HepG2 (cell line): ENCODE results near the gene DPM2. TPM values are rescaled to one million over a fixed set of nuclear protein-coding genes. Genes with fewer than 3 reads are reported as not detected.

Source experiments
- ELF3 ChIP-seq: IDR thresholded peaks from 2 replicates; pipeline ENCODE4 v1.6.1; 2016; ENCODE audit warnings: missing genetic modification reagents, missing compliant biosample characterization
- GATAD2A ChIP-seq: IDR thresholded peaks from 2 replicates; pipeline ENCODE4 v1.6.1; 2016
- KAT7 ChIP-seq: IDR thresholded peaks from 2 replicates; pipeline ENCODE4 v1.6.1; 2018; ENCODE audit warnings: borderline replicate concordance, missing compliant biosample characterization
- MBD4 ChIP-seq: IDR thresholded peaks from 2 replicates; pipeline ENCODE4 v1.6.1; 2012; ENCODE audit warnings: low read length, inconsistent platforms, borderline replicate concordance
- MEF2D ChIP-seq: sonication (generic); formaldehyde crosslinking; IDR thresholded peaks from 2 replicates; pipeline ENCODE4 v1.5.1; 2020; ENCODE audit warnings: mild to moderate bottlenecking, missing genetic modification reagents
- PHF8 ChIP-seq: sonication (generic); formaldehyde crosslinking; IDR thresholded peaks from 2 replicates; pipeline ENCODE4 v1.5.0; 2020; ENCODE audit warnings: missing genetic modification reagents
- SALL2 ChIP-seq: sonication (generic); formaldehyde crosslinking; IDR thresholded peaks from 2 replicates; pipeline ENCODE4 v1.8.1; 2023; ENCODE audit warnings: mild to moderate bottlenecking, missing genetic modification reagents, inconsistent platforms
- SMC3 ChIP-seq: IDR thresholded peaks from 2 replicates; pipeline ENCODE4 v1.6.1; 2011; ENCODE audit warnings: low read length, improper control_type of control experiment
- SOX13 ChIP-seq, 3 experiments: fragments of 450-650 bp in 1 of 3; sonication (generic) in 1 of 3; formaldehyde crosslinking in 1 of 3; IDR thresholded peaks in 2 of 3; conservative IDR thresholded peaks in 1 of 3; 2 replicates each; pipeline versions ENCODE4 v1.5.0 to v1.6.1; 2016 to 2020; ENCODE audit warnings: antibody characterized with exemption in 1 of 3, mild to moderate bottlenecking in 1 of 3, missing compliant biosample characterization in 1 of 3, missing genetic modification reagents in 1 of 3, moderate library complexity in 1 of 3
- ZNF256 ChIP-seq: sonication (generic); formaldehyde crosslinking; conservative IDR thresholded peaks from 2 replicates; pipeline ENCODE4 v1.4.0; 2020; ENCODE audit warnings: missing genetic modification reagents
- ZNF670 ChIP-seq: sonication (generic); formaldehyde crosslinking; IDR thresholded peaks from 2 replicates; pipeline ENCODE4 v1.8.0; 2022; ENCODE audit warnings: mild to moderate bottlenecking, missing genetic modification reagents, borderline replicate concordance
- ZNF788 ChIP-seq: sonication (generic); formaldehyde crosslinking; IDR thresholded peaks from 2 replicates; pipeline ENCODE4 v1.5.0; 2020; ENCODE audit warnings: mild to moderate bottlenecking, missing genetic modification reagents, borderline replicate concordance
- polyA plus RNA-seq, 8 experiments: library from polyadenylated mRNA; depleted of rRNA in 3 of 8; stranded (reverse) in 7 of 8; unstranded in 1 of 8; fragments of >200 nt; fragmentation: Illumina TruSeq in 4 of 8; extraction: Trizol in 4 of 8; gene quantifications; 2 replicates each; pipeline versions ENCODE4 v1.2.1 to v1.2.3, GENCODE V29; 2011 to 2016; ENCODE audit warnings: low read depth in 4 of 8, missing spikeins in 1 of 8, mixed read lengths in 1 of 8; ENCODE audit not compliant: insufficient read depth in 1 of 8
- total RNA-seq, 5 experiments: library from RNA; depleted of rRNA; stranded (reverse); fragments of >200 nt; fragmentation: Illumina TruSeq; extraction: Trizol; gene quantifications; 2 replicates each; pipeline ENCODE4 v1.2.3, GENCODE V29; 2016; ENCODE audit warnings: low read depth in 1 of 5
- TF ChIP-seq, protein P1 (sequence below): sonication (generic); formaldehyde crosslinking; IDR thresholded peaks from 2 replicates; pipeline ENCODE4 v1.5.1; 2020; ENCODE audit warnings: mild to moderate bottlenecking, missing genetic modification reagents, borderline replicate concordance
- TF ChIP-seq, protein P2 (sequence below): sonication (generic); formaldehyde crosslinking; IDR thresholded peaks from 2 replicates; pipeline ENCODE4 v1.5.0; 2020; ENCODE audit warnings: missing genetic modification reagents
- TF ChIP-seq, protein P3 (sequence below), 2 experiments: IDR thresholded peaks; 2 replicates each; pipeline ENCODE4 v1.6.1; 2011 to 2012; ENCODE audit warnings: low read length in 2 of 2, borderline replicate concordance in 1 of 2, low read depth in 1 of 2, mild to moderate bottlenecking in 1 of 2, moderate library complexity in 1 of 2
- TF ChIP-seq, protein P4 (sequence below): sonication (generic); formaldehyde crosslinking; IDR thresholded peaks from 2 replicates; pipeline ENCODE4 v1.8.0; 2022; ENCODE audit warnings: low read depth, missing genetic modification reagents

Gene DPM2
- total and polyA plus RNA-seq, 2 of the 13 experiments (the other 11 are each of a cell fraction or from before 2014, with no cell fraction given), result 24.8 to 35.3 TPM

DNA sequence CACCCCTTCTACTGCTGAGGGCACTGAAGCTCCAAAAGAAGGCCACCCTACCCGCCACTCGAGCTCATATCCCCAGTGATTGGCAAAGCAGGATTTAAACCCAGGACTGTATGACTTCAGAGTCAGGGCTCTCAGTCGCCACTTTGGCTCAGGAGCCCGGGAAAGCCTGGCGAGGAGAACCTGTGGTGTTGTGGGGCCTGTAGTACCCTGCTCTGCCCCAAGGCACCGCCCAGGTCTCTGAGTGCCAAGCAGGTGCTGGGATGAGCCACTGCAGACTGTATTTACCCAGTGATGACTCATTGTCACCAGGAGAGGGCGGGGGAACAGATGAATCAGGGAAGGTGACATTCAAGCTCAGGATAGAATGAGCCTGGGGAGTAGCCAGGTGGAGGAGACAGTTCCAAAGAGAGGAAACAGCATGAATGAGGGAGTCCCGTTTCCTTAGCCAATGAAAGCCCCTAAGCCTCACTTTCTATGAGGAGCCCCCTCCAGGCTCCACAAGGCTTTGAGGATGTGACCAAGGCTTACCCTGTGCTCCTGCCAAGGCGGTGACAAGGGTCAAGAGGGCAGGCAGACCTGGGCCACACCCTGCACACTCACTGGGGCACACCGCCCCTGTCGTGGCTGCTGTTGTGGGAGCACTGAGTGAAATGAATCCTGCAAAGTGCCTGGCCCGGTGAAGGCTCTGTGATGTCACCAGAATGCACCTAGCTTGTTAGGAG, 17.8 kb upstream of the DPM2 start (continued):
- TF ChIP-seq, protein P1, sequence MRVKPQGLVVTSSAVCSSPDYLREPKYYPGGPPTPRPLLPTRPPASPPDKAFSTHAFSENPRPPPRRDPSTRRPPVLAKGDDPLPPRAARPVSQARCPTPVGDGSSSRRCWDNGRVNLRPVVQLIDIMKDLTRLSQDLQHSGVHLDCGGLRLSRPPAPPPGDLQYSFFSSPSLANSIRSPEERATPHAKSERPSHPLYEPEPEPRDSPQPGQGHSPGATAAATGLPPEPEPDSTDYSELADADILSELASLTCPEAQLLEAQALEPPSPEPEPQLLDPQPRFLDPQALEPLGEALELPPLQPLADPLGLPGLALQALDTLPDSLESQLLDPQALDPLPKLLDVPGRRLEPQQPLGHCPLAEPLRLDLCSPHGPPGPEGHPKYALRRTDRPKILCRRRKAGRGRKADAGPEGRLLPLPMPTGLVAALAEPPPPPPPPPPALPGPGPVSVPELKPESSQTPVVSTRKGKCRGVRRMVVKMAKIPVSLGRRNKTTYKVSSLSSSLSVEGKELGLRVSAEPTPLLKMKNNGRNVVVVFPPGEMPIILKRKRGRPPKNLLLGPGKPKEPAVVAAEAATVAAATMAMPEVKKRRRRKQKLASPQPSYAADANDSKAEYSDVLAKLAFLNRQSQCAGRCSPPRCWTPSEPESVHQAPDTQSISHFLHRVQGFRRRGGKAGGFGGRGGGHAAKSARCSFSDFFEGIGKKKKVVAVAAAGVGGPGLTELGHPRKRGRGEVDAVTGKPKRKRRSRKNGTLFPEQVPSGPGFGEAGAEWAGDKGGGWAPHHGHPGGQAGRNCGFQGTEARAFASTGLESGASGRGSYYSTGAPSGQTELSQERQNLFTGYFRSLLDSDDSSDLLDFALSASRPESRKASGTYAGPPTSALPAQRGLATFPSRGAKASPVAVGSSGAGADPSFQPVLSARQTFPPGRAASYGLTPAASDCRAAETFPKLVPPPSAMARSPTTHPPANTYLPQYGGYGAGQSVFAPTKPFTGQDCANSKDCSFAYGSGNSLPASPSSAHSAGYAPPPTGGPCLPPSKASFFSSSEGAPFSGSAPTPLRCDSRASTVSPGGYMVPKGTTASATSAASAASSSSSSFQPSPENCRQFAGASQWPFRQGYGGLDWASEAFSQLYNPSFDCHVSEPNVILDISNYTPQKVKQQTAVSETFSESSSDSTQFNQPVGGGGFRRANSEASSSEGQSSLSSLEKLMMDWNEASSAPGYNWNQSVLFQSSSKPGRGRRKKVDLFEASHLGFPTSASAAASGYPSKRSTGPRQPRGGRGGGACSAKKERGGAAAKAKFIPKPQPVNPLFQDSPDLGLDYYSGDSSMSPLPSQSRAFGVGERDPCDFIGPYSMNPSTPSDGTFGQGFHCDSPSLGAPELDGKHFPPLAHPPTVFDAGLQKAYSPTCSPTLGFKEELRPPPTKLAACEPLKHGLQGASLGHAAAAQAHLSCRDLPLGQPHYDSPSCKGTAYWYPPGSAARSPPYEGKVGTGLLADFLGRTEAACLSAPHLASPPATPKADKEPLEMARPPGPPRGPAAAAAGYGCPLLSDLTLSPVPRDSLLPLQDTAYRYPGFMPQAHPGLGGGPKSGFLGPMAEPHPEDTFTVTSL, result 0 out of 2 replicates have a peak, but pooled peaks have one; percentile 20
- TF ChIP-seq SMC3 (peak; percentile 82), SALL2 (CRISPR knock-in tag) (no peak), ZNF788 (peak; percentile 88; the same call in 1 of the 2 replicates), PHF8 (peak; percentile 34; the same call in 1 of the 2 replicates), SOX13 (IDR thresholded peaks at IDR 0.05) (no peak), SOX13 (CRISPR knock-in tag; conservative IDR thresholded peaks at IDR 0.05 in 1 of 2, IDR thresholded peaks at IDR 0.05 in 1 of 2) (peak in 1 of 2 experiments; percentile 79; a peak in 2 of 4 replicates), MEF2D (0 out of 2 replicates have a peak, but pooled peaks have one; percentile 26), ZNF256 (CRISPR knock-in tag) (no peak), KAT7 (CRISPR knock-in tag) (no peak), MBD4 (no peak), ELF3 (0 out of 2 replicates have a peak, but pooled peaks have one; percentile 59), ZNF670 (no peak), GATAD2A (peak; percentile 87)
- TF ChIP-seq, protein P2, sequence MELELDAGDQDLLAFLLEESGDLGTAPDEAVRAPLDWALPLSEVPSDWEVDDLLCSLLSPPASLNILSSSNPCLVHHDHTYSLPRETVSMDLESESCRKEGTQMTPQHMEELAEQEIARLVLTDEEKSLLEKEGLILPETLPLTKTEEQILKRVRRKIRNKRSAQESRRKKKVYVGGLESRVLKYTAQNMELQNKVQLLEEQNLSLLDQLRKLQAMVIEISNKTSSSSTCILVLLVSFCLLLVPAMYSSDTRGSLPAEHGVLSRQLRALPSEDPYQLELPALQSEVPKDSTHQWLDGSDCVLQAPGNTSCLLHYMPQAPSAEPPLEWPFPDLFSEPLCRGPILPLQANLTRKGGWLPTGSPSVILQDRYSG (CRISPR knock-in tag), result no peak
- TF ChIP-seq, protein P3, sequence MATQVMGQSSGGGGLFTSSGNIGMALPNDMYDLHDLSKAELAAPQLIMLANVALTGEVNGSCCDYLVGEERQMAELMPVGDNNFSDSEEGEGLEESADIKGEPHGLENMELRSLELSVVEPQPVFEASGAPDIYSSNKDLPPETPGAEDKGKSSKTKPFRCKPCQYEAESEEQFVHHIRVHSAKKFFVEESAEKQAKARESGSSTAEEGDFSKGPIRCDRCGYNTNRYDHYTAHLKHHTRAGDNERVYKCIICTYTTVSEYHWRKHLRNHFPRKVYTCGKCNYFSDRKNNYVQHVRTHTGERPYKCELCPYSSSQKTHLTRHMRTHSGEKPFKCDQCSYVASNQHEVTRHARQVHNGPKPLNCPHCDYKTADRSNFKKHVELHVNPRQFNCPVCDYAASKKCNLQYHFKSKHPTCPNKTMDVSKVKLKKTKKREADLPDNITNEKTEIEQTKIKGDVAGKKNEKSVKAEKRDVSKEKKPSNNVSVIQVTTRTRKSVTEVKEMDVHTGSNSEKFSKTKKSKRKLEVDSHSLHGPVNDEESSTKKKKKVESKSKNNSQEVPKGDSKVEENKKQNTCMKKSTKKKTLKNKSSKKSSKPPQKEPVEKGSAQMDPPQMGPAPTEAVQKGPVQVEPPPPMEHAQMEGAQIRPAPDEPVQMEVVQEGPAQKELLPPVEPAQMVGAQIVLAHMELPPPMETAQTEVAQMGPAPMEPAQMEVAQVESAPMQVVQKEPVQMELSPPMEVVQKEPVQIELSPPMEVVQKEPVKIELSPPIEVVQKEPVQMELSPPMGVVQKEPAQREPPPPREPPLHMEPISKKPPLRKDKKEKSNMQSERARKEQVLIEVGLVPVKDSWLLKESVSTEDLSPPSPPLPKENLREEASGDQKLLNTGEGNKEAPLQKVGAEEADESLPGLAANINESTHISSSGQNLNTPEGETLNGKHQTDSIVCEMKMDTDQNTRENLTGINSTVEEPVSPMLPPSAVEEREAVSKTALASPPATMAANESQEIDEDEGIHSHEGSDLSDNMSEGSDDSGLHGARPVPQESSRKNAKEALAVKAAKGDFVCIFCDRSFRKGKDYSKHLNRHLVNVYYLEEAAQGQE (IDR thresholded peaks at IDR 0.05; ENCODE audit: borderline replicate concordance in 1 of 2, low read depth in 1 of 2, low read length in 2 of 2), result no peak
- TF ChIP-seq, protein P4, sequence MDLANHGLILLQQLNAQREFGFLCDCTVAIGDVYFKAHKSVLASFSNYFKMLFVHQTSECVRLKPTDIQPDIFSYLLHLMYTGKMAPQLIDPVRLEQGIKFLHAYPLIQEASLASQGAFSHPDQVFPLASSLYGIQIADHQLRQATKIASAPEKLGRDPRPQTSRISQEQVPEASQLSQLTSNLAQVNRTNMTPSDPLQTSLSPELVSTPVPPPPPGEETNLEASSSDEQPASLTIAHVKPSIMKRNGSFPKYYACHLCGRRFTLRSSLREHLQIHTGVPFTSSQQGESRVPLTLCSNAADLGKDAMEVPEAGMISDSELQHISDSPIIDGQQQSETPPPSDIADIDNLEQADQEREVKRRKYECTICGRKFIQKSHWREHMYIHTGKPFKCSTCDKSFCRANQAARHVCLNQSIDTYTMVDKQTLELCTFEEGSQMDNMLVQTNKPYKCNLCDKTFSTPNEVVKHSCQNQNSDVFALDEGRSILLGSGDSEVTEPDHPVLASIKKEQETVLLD, result no peak
